Measurements from ENCODE around the gene ZNF394. TPM values are rescaled to one million over a fixed set of nuclear protein-coding genes. Genes with fewer than 3 reads are reported as not detected.

ZNF394 gene
- total and polyA plus RNA-seq, 2 donors (not counting 1 experiment from before 2014, with no cell fraction given): 50.5 to 80.7 TPM

GRCh38 chr7:99504603-99505323 is 4.7 kb upstream of the ZNF394 start, which contains the start of gene ZKSCAN5:
ZKSCAN5 (plus strand) TSS chr7:99504662; CDS start chr7:99506045, 1,383 bp downstream.
- DNase-seq (peak; percentile 99), ATAC-seq (ENCODE audit: low read depth) (peak; percentile 84)
- no peaks in the 10 kb centered on the region for H3K27me3 Mint-ChIP-seq
- H3K4me3 ChIP-seq (ENCODE audit: control extremely low read depth in 1 of 5, extremely low read depth in 1 of 5, insufficient read depth in 1 of 5, low read depth in 2 of 5, low read length in 4 of 5): peak within 1 kb of the TSS; percentile 76 to 96 (median 93)
- H3K79me2 ChIP-seq (ENCODE audit: control insufficient read depth, insufficient read depth, low read length): peaks cover 40% of the 10 kb centered on the region
- H3K27ac Mint-ChIP-seq: peak within 1 kb of the TSS; percentile 98
- H3K4me1 Mint-ChIP-seq: peaks cover 31% of the 10 kb centered on the region
- peak within 1 kb of the TSS; percentile 96 for H3K4me3 Mint-ChIP-seq
- H3K36me3 ChIP-seq (replicated peaks in 1 of 2; ENCODE audit: control extremely low read depth in 1 of 2, control insufficient read depth in 1 of 2, extremely low read depth in 1 of 2, insufficient read depth in 2 of 2, low read length in 1 of 2): no peaks in the 10 kb centered on the region
- POLR2A ChIA-PET: interaction anchor here (0.6 to 2.7 kb wide), 11 partner anchors 25 to 1740 kb away, joined by 3 to 33 read pairs (median 4); partner anchors contain the start of genes ARPC1B, BUD31, FAM200A and FIS1
- peak within 1 kb of the TSS; percentile 79 for H3K9ac ChIP-seq (ENCODE audit: low read length)
- H4K20me1 ChIP-seq (ENCODE audit: control insufficient read depth, insufficient read depth, low read length, poor library complexity, severe bottlenecking): peaks cover 2% of the 10 kb centered on the region
- peak within 1 kb of the TSS; percentile 78 for H3K4me2 ChIP-seq (replicated peaks; ENCODE audit: low read depth, low read length, poor library complexity, severe bottlenecking)
- H3K4me1 ChIP-seq (ENCODE audit: control insufficient read depth in 2 of 2, insufficient read depth in 2 of 2, low read length in 2 of 2): peaks cover 20 to 27% of the 10 kb centered on the region in 2 donors
- H3K27me3 ChIP-seq (replicated peaks in 1 of 4; ENCODE audit: control extremely low read depth in 1 of 4, control insufficient read depth in 3 of 4, insufficient read depth in 4 of 4, low read length in 3 of 4): no peaks in the 10 kb centered on the region
- CTCF ChIA-PET: interaction anchor here (0.6 to 1.5 kb wide), 6 partner anchors 10 to 139 kb away, joined by 3 to 4 read pairs (median 4); partner anchors contain the start of genes BUD31, FAM200A and ZSCAN25
- no peaks in the 10 kb centered on the region for H3K9me3 Mint-ChIP-seq (ENCODE audit: insufficient read depth)
- H3K9me3 ChIP-seq (ENCODE audit: control extremely low read depth in 1 of 3, control insufficient read depth in 2 of 3, insufficient read depth in 1 of 3, low read length in 2 of 3): no peaks in the 10 kb centered on the region
- no peak for TF ChIP-seq EZH2 (IDR thresholded peaks at IDR 0.05; ENCODE audit: borderline replicate concordance, insufficient read depth, low read depth, low read length, poor library complexity, severe bottlenecking)
- TF ChIP-seq, protein P1, sequence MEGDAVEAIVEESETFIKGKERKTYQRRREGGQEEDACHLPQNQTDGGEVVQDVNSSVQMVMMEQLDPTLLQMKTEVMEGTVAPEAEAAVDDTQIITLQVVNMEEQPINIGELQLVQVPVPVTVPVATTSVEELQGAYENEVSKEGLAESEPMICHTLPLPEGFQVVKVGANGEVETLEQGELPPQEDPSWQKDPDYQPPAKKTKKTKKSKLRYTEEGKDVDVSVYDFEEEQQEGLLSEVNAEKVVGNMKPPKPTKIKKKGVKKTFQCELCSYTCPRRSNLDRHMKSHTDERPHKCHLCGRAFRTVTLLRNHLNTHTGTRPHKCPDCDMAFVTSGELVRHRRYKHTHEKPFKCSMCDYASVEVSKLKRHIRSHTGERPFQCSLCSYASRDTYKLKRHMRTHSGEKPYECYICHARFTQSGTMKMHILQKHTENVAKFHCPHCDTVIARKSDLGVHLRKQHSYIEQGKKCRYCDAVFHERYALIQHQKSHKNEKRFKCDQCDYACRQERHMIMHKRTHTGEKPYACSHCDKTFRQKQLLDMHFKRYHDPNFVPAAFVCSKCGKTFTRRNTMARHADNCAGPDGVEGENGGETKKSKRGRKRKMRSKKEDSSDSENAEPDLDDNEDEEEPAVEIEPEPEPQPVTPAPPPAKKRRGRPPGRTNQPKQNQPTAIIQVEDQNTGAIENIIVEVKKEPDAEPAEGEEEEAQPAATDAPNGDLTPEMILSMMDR (IDR thresholded peaks at IDR 0.05): no peak
- H2AFZ ChIP-seq (ENCODE audit: insufficient read depth, low read depth, low read length, poor library complexity, severe bottlenecking): peak within 1 kb of the TSS; percentile 91
- intact Hi-C loops (cut with micrococcal nuclease): loop anchor here (1.0 to 10.0 kb wide), 9 partner anchors 32 to 580 kb away; partner anchors contain the start of genes ATP5MF, BUD31, COPS6 and FAM200A
- peak within 1 kb of the TSS; percentile 77 to 80 for H3K27ac ChIP-seq (ENCODE audit: low read length in 2 of 2)
- under 1% methylated on average over 51 of the region's 53 CpGs for WGBS (ENCODE audit: insufficient coverage)
